Hippocampal formation (tissue), 2 donors: Measurements from ENCODE around the gene TSACC.
A peak's percentile ranks its signal among the peaks of the same experiment; 100 is the strongest.

ENCODE experiments used
- DNase-seq, 2 donors: peaks; one replicate each; lab custom pipeline; 2025; lab: John Stamatoyannopoulos, UW

Gene TSACC

GRCh38 chr1:156376146-156376545, 37.8 kb downstream of the TSACC start:
- no peak for DNase-seq

- no peak for DNase-seq
These were observed 38.9 kb downstream of the TSACC start for GRCh38 chr1:156376958-156377919.

GRCh38 chr1:156378557-156378956, 40.2 kb downstream of the TSACC start:
- DNase-seq = no peak

DNA sequence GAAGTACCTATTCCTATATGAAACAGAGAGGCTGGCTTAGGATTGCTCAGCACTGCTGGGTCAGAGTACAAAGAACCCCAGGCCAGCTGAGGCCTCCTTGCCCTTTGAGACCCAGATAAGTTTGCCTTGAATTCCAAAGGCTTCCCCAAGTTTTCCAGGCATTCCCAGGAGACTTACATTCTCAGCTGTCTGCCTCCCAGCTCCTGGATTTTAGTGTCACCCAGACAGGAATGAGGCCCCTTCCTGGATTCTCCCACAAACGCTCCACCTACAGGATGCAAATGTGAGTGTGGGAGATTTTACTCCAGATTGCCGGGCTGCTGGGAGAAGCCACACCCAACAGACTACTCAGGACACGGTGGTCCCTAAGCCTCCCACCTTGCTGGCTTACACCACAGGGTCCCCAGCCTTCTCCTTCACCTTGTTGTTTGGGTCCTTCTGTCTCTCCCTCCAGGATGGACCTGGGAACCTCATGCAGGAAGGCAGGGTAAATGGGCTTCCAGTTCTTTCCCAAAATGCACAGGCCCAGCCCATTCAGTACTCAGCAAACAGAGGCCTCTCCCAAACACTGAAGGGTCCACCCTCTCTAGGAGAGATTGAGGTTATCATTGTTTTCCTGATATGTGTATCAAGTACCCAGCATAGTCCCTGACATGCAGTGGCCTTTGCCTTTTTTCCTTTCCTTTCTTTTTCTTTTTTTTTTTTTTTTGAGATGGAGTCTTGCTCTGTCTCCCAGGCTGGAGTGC, 41.3 kb downstream of the TSACC start:
- no peak for DNase-seq

GRCh38 chr1:156382561-156382960, 44.2 kb downstream of the TSACC start:
- DNase-seq = no peak

- DNase-seq = peak; percentile 70
These were observed 44.7 kb downstream of the TSACC start for GRCh38 chr1:156383023-156383422.

GRCh38 chr1:156384007-156384406, 45.7 kb downstream of the TSACC start:
- no peak for DNase-seq

DNA sequence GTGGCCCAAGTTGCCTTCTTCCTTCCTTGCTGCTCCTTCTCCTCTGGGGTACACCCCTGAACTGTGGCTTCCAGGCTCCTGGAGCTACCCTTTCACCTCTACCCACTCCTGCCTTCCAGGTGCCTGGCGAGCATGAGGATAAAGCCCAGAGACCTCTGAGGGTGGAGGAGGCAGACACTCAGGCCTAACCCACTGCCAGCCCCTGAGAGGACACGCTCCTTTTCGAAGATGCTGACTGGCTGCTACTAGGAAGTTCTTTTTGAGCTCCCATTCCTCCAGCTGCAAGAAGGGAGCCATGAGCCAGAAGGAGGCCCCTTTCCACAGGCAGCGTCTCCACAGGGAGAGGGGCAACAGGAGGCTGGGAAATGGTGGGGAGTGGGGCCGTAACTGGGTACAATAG, 46.3 kb downstream of the TSACC start:
- no peak for DNase-seq

DNA sequence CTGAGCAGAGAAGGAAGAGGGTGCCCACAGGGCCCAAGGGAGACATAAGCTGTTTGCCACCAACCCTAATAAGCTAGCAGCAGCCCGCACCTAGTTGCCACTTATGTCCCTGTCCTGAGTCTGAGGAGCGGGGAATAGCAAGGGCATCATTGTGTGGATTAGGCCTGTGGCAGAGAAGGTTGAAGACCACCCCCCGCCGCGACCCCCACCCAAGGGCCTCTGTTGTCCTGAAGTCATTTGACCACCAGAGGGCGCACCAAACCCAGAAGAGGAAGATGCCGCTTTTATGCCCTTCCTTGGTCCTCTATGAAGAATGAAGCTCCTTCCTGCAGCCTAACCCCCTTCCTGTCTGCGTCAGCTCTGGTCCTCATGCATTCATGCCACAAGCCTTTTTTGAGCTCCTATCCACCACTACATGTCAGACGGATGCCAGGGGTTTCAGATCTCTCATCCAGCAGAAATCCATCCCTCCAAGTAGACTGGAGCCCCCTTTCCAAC, 47.3 kb downstream of the TSACC start:
- DNase-seq = peak; percentile 77 to 89

DNA sequence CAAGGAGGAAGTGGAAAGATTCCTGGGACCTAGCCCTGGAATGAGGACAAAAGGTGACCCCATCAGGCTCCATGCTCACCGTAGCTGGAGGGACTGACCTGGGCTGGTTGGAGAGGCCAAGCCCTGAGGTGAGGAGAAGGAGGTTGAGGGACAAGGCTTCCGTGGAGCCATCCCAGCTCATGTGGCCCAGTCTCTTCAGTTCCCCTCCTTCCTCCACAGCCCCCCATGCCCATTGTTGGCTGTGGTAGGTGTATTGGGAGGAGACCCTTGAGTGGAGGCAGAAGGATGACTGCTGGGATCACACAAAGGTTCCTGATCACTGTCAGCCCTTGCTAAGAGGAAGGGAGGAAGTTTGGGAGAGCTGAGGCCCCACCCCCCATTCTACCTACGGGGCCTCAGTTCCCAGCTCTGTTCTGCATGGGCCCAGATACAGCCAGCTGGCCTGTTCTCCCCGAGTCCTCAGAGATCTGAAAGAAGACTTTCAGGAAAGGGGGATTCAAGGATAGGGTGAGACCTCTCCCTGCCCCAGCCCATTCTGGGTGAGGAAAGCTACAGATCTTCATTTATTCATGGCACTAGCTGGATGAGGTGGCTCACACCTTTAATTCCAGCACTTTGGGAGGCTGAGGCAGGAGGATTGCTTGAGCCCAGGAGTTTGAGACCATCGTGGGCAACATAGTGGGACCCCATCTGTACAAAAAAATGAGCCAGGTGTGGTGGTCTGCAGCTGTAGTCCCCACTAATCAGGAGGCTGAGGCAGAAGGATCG, 48.0 kb downstream of the TSACC start:
- no peak for DNase-seq

DNA sequence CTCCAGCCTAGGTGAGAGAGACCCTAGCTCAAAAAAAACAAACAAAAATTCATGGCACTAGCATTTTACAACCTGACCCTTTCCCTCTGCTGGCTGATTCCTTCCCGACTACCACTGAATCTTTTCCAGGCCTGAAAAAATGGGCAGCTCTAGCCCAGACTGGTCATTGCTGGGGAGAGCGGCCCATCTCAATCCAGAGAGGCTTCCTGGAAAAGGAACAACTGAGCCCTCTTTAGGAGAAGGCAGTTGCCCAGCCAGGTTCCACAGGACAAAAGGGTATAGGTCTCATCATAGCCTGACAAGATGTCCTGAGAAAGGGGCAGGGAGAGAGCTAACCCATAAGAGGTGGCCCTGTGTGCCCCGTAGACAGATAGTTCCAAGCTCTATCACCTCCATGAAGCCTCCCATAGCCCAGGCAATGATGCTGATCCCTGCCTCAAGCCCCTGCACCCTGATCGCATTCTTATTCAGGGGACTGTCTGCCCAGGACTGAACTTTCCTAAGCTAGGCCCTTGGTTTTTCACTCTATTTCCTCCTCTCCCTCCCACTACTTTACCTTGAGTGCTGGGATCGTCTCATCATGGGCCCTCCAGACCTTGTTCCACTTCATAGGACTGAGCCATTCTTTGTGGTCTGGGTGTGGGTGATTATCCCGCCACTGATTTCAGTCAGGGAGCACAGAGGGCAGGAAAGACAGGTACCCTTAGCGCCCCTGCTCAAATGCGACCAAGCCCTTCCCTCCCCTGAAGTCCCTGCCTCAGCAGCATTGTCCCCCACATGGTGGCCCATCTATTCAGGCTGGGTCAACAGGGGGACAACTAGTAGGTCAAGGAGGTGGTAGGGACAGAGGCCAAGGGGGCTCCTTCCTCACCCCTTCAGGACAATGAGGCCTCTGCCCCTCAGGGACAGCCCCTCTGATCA, 48.9 kb downstream of the TSACC start:
- DNase-seq = no peak

DNA sequence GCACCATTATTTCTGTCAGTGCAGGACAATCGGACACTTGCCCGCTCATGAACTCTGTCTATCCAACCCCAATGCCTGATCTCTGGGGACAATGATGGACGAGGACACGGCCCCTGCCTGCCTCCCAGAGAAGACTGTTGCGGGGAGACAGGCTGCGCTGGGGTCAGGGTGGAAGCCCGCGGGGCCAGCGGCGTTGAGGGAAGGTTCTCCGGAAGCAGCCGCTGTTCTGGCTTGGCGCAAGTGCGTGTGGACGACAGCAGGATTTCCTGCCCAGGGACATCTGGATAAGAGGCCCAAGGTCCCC, 49.5 kb downstream of the TSACC start:
- no peak for DNase-seq

- DNase-seq = peak; percentile 93 to 94
These were observed 50.1 kb downstream of the TSACC start for GRCh38 chr1:156388174-156389137.

GRCh38 chr1:156389311-156389710, 51.0 kb downstream of the TSACC start:
- no peak for DNase-seq

DNA sequence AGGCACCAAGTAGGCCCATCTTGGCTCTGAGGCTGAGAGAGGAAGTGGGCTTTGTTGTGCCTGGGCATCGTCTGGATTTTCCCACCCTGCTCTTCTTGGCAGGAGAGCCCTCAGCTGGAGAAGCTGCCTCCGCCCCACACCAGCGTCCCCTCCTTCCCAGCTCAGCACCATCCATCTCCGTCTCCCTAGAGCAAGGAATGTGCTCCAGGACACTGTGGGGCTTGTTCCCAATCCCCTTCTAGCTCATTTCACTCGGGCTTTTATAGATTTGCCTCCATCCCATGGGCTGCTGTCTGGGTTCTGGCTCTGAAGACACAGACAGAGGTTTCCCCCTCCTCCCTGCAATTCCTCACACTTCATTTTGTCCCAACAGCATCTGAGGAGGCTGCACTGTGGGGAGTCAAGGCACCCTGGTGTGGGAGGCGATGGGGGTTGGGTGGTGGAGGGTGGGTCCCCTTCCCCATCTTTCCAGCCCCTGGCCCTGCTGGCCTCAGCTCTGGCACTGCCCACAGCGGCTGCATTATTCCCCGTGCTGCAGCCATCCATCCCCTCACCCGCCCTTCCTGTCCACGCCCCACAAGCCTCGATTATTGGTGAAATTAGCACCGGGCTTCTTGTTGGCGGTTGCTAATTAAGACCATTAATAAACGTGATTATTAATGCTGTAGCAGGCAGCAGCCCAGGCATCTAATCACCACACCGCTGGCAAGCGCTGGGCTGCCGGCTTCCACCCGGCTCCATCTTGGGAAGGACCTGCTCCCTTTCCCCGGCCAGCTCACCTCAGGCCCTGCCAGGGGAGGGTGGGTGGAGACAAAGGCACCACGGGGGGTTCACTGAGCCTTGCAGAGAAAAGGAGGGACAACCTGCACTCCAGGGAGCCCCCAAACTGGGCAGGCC, 52.4 kb downstream of the TSACC start:
- DNase-seq = peak; percentile 46 to 60

DNA sequence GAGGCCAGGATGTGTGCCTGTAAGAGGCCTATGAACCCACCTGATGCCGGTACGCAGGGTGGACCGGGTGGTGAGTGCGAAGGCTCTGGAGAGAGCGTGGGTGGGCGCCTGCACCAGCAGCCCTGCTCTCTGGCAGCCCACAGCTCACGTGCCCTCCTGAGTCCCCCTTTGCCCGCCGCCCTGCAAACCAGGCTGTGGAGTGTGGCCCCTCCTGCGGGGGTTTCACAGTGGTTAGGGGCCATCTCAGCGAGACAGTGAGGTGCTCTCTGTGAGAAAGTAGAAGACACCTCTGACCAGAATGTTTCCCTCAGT, 53.0 kb downstream of the TSACC start:
- DNase-seq = no peak

DNA sequence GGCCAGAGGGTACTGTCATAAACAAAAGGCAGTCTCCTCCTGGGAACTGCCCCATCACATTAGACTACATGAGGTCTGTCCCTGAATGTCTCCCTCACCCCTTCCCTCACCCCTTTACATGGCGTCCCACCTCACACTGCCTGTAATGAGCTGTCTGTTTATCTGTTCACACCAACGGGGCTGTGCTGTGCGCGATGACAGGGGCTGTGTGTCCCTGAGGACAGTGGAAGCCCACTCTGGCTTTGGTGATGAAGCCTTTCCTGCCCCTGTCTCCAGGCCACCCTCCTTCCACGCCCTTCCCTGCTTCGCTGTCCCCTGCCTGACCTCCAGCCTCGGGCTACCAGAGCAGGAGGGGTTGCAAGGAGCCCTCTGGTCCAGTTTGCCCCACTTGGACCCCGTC, 53.4 kb downstream of the TSACC start:
- no peak for DNase-seq

DNA sequence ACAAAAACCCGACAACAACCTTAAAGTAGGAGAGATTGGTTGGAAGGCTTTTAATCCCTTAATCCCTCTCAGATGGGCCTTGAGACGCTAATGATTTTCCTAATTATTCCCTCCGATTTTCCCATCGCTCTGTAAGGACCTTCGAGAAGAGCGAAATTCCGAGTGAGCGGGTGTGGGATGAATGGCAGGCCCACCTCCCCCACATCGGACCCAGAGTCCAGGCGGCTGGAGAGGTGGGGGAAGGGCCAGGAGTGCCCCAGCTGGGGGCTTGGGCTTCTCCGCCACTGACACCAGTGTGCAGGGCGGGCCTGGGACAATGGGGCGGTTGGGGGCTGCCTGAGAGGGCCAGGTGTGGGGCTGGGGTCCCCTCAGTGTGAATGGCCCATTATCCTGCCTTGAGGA, 54.1 kb downstream of the TSACC start:
- DNase-seq = no peak

DNA sequence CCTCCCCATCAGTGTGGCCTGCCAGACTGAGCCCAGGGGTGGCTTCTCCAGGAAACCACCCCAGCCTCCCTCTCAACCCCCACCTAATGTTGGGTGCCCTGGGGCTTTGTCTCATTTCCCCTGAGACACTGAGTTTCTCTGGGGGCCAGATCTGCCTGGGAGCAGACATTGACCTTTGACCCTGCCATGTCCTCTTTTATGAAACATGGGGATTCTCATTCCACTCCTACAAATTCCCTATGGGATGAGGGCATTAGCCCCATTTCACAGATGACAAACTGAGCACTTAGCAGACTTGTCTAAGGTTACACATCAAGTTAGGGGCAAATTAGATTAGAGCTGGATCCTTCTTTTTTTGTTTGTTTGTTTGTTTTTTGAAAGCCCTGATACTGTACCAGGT, 54.8 kb downstream of the TSACC start:
- no peak for DNase-seq
